HepG2 (cell line): ENCODE measurements around the gene CDKN3. TPM values are rescaled to one million over a fixed set of nuclear protein-coding genes. Genes with fewer than 3 reads are reported as not detected.

Experiments
- ASH2L ChIP-seq: fragments of 300-600, 200-600 bp; sonication (generic); IDR thresholded peaks from 2 replicates; pipeline ENCODE4 v1.7.0; 2017; ENCODE audit warnings: low read depth, mild to moderate bottlenecking, moderate library complexity, mixed read lengths, low read length; ENCODE audit not compliant: insufficient read length
- MEIS1 ChIP-seq: sonication (generic); formaldehyde crosslinking; IDR thresholded peaks from 2 replicates; pipeline ENCODE4 v1.9.0; 2021; ENCODE audit warnings: mild to moderate bottlenecking, missing genetic modification reagents, moderate library complexity, borderline replicate concordance
- NCOA2 ChIP-seq: sonication (generic); formaldehyde crosslinking; IDR thresholded peaks from 2 replicates; pipeline ENCODE4 v1.8.0; 2022; ENCODE audit warnings: inconsistent platforms
- NFIB ChIP-seq: sonication (generic); formaldehyde crosslinking; IDR thresholded peaks from 2 replicates; pipeline ENCODE4 v1.9.0; 2021; ENCODE audit warnings: missing genetic modification reagents, mild to moderate bottlenecking, borderline replicate concordance
- NONO ChIP-seq, 2 experiments: fragments of 450-650 bp in 1 of 2; sonication (generic) in 1 of 2; formaldehyde crosslinking in 1 of 2; IDR thresholded peaks in 1 of 2; conservative IDR thresholded peaks in 1 of 2; 2 replicates each; pipeline versions ENCODE4 v1.6.1 to v1.8.0; 2017 to 2022; ENCODE audit warnings: mild to moderate bottlenecking in 1 of 2, missing genetic modification reagents in 1 of 2, moderate library complexity in 1 of 2
- PHF21A ChIP-seq: sonication (generic); formaldehyde crosslinking; IDR thresholded peaks from 2 replicates; pipeline ENCODE4 v1.5.0; 2020; ENCODE audit warnings: mild to moderate bottlenecking, missing genetic modification reagents
- PRPF4 ChIP-seq: fragments of 200-400 bp; formaldehyde crosslinking; IDR thresholded peaks from 2 replicates; pipeline ENCODE4 v1.6.1; 2016; ENCODE audit warnings: low read length, low read depth; ENCODE audit not compliant: poor library complexity, severe bottlenecking
- SOX6 ChIP-seq, 2 experiments: fragments of 450-650 bp in 1 of 2; sonication (generic) in 1 of 2; formaldehyde crosslinking in 1 of 2; IDR thresholded peaks; 2 replicates each; pipeline versions ENCODE4 v1.4.0 to v1.6.1; 2017 to 2020; ENCODE audit warnings: antibody characterized with exemption in 1 of 2, mild to moderate bottlenecking in 1 of 2, missing genetic modification reagents in 1 of 2
- ZFX ChIP-seq: sonication (generic); formaldehyde crosslinking; IDR thresholded peaks from 2 replicates; pipeline ENCODE4 v1.4.0; 2020; ENCODE audit warnings: mild to moderate bottlenecking, low read depth, missing genetic modification reagents, moderate library complexity
- polyA plus RNA-seq, 8 experiments: library from polyadenylated mRNA; depleted of rRNA in 3 of 8; stranded (reverse) in 7 of 8; unstranded in 1 of 8; fragments of >200 nt; fragmentation: Illumina TruSeq in 4 of 8; extraction: Trizol in 4 of 8; gene quantifications; 2 replicates each; pipeline versions ENCODE4 v1.2.1 to v1.2.3, GENCODE V29; 2011 to 2016; ENCODE audit warnings: low read depth in 4 of 8, missing spikeins in 1 of 8, mixed read lengths in 1 of 8; ENCODE audit not compliant: insufficient read depth in 1 of 8
- total RNA-seq, 5 experiments: library from RNA; depleted of rRNA; stranded (reverse); fragments of >200 nt; fragmentation: Illumina TruSeq; extraction: Trizol; gene quantifications; 2 replicates each; pipeline ENCODE4 v1.2.3, GENCODE V29; 2016; ENCODE audit warnings: low read depth in 1 of 5
- TF ChIP-seq, protein P1 (sequence below): sonication (generic); formaldehyde crosslinking; IDR thresholded peaks from 2 replicates; pipeline ENCODE4 v1.4.0; 2020; ENCODE audit warnings: mild to moderate bottlenecking, missing genetic modification reagents, borderline replicate concordance
- TF ChIP-seq, protein P2 (sequence below): sonication (generic); formaldehyde crosslinking; IDR thresholded peaks from 2 replicates; pipeline ENCODE4 v1.9.0; 2022; ENCODE audit warnings: low read depth, missing genetic modification reagents
- TF ChIP-seq, protein P3 (sequence below): sonication (generic); formaldehyde crosslinking; IDR thresholded peaks from 2 replicates; pipeline ENCODE4 v1.5.1; 2020; ENCODE audit warnings: mild to moderate bottlenecking, missing genetic modification reagents, moderate library complexity
- TF ChIP-seq, protein P4 (sequence below): IDR thresholded peaks from 2 replicates; pipeline ENCODE4 v1.6.1; 2016; ENCODE audit warnings: mild to moderate bottlenecking

The CDKN3 gene
- total and polyA plus RNA-seq, 2 of the 13 experiments (the other 11 are each of a cell fraction or from before 2014, with no cell fraction given) = 63.0 to 88.9 TPM

DNA sequence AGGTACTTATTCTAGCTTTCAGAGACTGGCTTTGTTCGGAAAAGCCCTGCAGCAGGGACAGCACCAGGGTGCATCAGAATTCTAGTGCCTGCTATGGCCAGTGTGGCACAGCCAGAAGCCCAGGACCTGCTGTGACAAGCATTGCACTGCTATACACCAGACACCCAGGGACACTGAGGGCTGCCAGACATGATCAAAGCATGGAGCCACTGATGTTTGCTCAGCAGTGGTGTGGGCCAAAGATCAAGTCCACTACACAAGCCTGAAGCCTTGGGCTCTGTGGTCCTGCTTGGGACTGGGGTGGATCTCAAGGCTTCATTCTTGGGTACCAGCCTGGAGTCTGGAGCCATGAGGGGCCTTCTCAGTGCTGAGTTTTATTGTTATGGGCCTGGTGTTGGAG lies 36.1 kb upstream of the CDKN3 start (continued):
- TF ChIP-seq, protein P1, sequence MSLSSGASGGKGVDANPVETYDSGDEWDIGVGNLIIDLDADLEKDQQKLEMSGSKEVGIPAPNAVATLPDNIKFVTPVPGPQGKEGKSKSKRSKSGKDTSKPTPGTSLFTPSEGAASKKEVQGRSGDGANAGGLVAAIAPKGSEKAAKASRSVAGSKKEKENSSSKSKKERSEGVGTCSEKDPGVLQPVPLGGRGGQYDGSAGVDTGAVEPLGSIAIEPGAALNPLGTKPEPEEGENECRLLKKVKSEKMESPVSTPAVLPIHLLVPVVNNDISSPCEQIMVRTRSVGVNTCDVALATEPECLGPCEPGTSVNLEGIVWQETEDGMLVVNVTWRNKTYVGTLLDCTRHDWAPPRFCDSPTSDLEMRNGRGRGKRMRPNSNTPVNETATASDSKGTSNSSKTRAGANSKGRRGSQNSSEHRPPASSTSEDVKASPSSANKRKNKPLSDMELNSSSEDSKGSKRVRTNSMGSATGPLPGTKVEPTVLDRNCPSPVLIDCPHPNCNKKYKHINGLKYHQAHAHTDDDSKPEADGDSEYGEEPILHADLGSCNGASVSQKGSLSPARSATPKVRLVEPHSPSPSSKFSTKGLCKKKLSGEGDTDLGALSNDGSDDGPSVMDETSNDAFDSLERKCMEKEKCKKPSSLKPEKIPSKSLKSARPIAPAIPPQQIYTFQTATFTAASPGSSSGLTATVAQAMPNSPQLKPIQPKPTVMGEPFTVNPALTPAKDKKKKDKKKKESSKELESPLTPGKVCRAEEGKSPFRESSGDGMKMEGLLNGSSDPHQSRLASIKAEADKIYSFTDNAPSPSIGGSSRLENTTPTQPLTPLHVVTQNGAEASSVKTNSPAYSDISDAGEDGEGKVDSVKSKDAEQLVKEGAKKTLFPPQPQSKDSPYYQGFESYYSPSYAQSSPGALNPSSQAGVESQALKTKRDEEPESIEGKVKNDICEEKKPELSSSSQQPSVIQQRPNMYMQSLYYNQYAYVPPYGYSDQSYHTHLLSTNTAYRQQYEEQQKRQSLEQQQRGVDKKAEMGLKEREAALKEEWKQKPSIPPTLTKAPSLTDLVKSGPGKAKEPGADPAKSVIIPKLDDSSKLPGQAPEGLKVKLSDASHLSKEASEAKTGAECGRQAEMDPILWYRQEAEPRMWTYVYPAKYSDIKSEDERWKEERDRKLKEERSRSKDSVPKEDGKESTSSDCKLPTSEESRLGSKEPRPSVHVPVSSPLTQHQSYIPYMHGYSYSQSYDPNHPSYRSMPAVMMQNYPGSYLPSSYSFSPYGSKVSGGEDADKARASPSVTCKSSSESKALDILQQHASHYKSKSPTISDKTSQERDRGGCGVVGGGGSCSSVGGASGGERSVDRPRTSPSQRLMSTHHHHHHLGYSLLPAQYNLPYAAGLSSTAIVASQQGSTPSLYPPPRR (CRISPR knock-in tag) = no peak
- TF ChIP-seq NFIB (no peak), MEIS1 (CRISPR knock-in tag) (no peak), PHF21A (CRISPR knock-in tag) (0 out of 2 replicates have a peak, but pooled peaks have one; percentile 22), SOX6 (IDR thresholded peaks at IDR 0.05) (no peak), SOX6 (CRISPR knock-in tag; IDR thresholded peaks at IDR 0.05) (peak; percentile 69), ASH2L (peak; percentile 61), ZFX (CRISPR knock-in tag) (peak; percentile 23; the same call in 1 of the 2 replicates), NONO (IDR thresholded peaks at IDR 0.05) (no peak), NONO (CRISPR knock-in tag; conservative IDR thresholded peaks at IDR 0.05) (0 out of 2 replicates have a peak, but pooled peaks have one; percentile 44), PRPF4 (no peak), NCOA2 (CRISPR knock-in tag) (peak; percentile 81)
- TF ChIP-seq, protein P2, sequence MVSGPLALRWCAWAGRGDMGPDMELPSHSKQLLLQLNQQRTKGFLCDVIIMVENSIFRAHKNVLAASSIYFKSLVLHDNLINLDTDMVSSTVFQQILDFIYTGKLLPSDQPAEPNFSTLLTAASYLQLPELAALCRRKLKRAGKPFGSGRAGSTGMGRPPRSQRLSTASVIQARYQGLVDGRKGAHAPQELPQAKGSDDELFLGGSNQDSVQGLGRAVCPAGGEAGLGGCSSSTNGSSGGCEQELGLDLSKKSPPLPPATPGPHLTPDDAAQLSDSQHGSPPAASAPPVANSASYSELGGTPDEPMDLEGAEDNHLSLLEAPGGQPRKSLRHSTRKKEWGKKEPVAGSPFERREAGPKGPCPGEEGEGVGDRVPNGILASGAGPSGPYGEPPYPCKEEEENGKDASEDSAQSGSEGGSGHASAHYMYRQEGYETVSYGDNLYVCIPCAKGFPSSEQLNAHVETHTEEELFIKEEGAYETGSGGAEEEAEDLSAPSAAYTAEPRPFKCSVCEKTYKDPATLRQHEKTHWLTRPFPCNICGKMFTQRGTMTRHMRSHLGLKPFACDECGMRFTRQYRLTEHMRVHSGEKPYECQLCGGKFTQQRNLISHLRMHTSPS (CRISPR knock-in tag) = peak; percentile 75; the same call in 1 of the 2 replicates
- TF ChIP-seq, protein P3, sequence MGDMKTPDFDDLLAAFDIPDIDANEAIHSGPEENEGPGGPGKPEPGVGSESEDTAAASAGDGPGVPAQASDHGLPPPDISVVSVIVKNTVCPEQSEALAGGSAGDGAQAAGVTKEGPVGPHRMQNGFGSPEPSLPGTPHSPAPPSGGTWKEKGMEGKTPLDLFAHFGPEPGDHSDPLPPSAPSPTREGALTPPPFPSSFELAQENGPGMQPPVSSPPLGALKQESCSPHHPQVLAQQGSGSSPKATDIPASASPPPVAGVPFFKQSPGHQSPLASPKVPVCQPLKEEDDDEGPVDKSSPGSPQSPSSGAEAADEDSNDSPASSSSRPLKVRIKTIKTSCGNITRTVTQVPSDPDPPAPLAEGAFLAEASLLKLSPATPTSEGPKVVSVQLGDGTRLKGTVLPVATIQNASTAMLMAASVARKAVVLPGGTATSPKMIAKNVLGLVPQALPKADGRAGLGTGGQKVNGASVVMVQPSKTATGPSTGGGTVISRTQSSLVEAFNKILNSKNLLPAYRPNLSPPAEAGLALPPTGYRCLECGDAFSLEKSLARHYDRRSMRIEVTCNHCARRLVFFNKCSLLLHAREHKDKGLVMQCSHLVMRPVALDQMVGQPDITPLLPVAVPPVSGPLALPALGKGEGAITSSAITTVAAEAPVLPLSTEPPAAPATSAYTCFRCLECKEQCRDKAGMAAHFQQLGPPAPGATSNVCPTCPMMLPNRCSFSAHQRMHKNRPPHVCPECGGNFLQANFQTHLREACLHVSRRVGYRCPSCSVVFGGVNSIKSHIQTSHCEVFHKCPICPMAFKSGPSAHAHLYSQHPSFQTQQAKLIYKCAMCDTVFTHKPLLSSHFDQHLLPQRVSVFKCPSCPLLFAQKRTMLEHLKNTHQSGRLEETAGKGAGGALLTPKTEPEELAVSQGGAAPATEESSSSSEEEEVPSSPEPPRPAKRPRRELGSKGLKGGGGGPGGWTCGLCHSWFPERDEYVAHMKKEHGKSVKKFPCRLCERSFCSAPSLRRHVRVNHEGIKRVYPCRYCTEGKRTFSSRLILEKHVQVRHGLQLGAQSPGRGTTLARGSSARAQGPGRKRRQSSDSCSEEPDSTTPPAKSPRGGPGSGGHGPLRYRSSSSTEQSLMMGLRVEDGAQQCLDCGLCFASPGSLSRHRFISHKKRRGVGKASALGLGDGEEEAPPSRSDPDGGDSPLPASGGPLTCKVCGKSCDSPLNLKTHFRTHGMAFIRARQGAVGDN (CRISPR knock-in tag) = peak; percentile 79
- TF ChIP-seq, protein P4, sequence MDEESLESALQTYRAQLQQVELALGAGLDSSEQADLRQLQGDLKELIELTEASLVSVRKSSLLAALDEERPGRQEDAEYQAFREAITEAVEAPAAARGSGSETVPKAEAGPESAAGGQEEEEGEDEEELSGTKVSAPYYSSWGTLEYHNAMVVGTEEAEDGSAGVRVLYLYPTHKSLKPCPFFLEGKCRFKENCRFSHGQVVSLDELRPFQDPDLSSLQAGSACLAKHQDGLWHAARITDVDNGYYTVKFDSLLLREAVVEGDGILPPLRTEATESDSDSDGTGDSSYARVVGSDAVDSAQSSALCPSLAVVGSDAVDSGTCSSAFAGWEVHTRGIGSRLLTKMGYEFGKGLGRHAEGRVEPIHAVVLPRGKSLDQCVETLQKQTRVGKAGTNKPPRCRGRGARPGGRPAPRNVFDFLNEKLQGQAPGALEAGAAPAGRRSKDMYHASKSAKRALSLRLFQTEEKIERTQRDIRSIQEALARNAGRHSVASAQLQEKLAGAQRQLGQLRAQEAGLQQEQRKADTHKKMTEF (CRISPR knock-in tag) = peak; percentile 52; the same call in 1 of the 2 replicates
